IMR-90 (cell line): ENCODE data around the gene PAX3. TPM values are rescaled to one million over a fixed set of nuclear protein-coding genes. Genes with fewer than 3 reads are reported as not detected.

Experiments
- ATAC-seq: fragments of 200-7000 bp; cut with Tn5 transposase; 2 replicates; pipeline ENCODE4 v1.9.1; 2020; ENCODE audit warnings: low read depth, mild to moderate bottlenecking, moderate library complexity
- BruUV-seq: library from RNA; stranded (reverse); fragments of 400-500 nt; replicated peaks from 2 replicates; lab custom pipeline; 2021; lab: Mats Ljungman, UMichigan
- CTCF ChIA-PET: fragments of 300-600 bp; formaldehyde crosslinking; extraction: SDS; loops from one replicate; lab custom pipeline; 2021; ENCODE audit warnings: antibody characterized with exemption; lab: Yijun Ruan, JAX
- POLR2A ChIA-PET: fragments of 300-600 bp; sonication (Branson Sonifier 250); formaldehyde crosslinking; loops from one replicate; lab custom pipeline; 2022; ENCODE audit warnings: antibody characterized with exemption; ENCODE audit not compliant: unreplicated experiment; lab: Charles Lee
- DNase-seq: peaks from one replicate; pipeline ENCODE4 v3.0.0; 2013
- H2AFZ ChIP-seq: replicated peaks from 2 replicates; pipeline ENCODE3; 2013; ENCODE audit warnings: low read length, mild to moderate bottlenecking; ENCODE audit not compliant: poor library complexity
- H2AK5ac ChIP-seq: 2 replicates; pipeline ENCODE4 v1.6.1; 2013; ENCODE audit warnings: low read depth, low read length, inconsistent platforms
- H2AK9ac ChIP-seq: replicated peaks from 2 replicates; pipeline ENCODE3; 2013; ENCODE audit warnings: mild to moderate bottlenecking, low read depth, low read length, moderate library complexity; ENCODE audit not compliant: poor library complexity
- H2BK120ac ChIP-seq: 2 replicates; pipeline ENCODE4 v1.6.1; 2013; ENCODE audit warnings: low read depth, low read length, inconsistent platforms
- H2BK15ac ChIP-seq: 3 replicates; pipeline ENCODE4 v1.6.1; 2013; ENCODE audit warnings: low read depth, low read length, inconsistent platforms
- H2BK20ac ChIP-seq: 2 replicates; pipeline ENCODE4 v1.6.1; 2013; ENCODE audit warnings: low read depth, mild to moderate bottlenecking, inconsistent platforms, low read length, moderate library complexity
- H2BK5ac ChIP-seq: 2 replicates; pipeline ENCODE4 v1.6.1; 2013; ENCODE audit warnings: mild to moderate bottlenecking, low read depth, low read length, inconsistent platforms; ENCODE audit not compliant: poor library complexity, severe bottlenecking
- H3K14ac ChIP-seq: replicated peaks from 2 replicates; pipeline ENCODE4 v1.6.1; 2013; ENCODE audit warnings: low read depth, low read length, inconsistent platforms
- H3K18ac ChIP-seq: 2 replicates; pipeline ENCODE4 v1.6.1; 2013; ENCODE audit warnings: low read depth, low read length, control low read depth
- H3K23ac ChIP-seq: 2 replicates; pipeline ENCODE4 v1.6.1; 2013; ENCODE audit warnings: low read depth, low read length, inconsistent platforms
- H3K27ac ChIP-seq: 2 replicates; pipeline ENCODE4 v1.5.1; 2013; ENCODE audit warnings: mild to moderate bottlenecking, control low read depth, low read length; ENCODE audit not compliant: insufficient read depth
- H3K27me3 ChIP-seq: 2 replicates; pipeline ENCODE4 v1.6.1; 2013; ENCODE audit warnings: low read length; ENCODE audit not compliant: control insufficient read depth, insufficient read depth
- H3K36me3 ChIP-seq: 2 replicates; pipeline ENCODE4 v1.6.1; 2013; ENCODE audit warnings: low read length, mixed read lengths; ENCODE audit not compliant: control insufficient read depth, insufficient read depth
- H3K4ac ChIP-seq: 2 replicates; pipeline ENCODE4 v1.6.1; 2013; ENCODE audit warnings: low read depth, low read length, inconsistent platforms
- H3K4me1 ChIP-seq: 2 replicates; pipeline ENCODE4 v1.6.1; 2013; ENCODE audit warnings: low read length, mixed read lengths; ENCODE audit not compliant: control insufficient read depth, insufficient read depth
- H3K4me2 ChIP-seq: 2 replicates; pipeline ENCODE4 v1.6.1; 2013; ENCODE audit warnings: low read depth, mild to moderate bottlenecking, control low read depth, low read length, moderate library complexity
- H3K4me3 ChIP-seq: 2 replicates; pipeline ENCODE4 v1.5.1; 2013; ENCODE audit warnings: low read depth, mild to moderate bottlenecking, control low read depth, low read length, moderate library complexity; ENCODE audit not compliant: insufficient read depth
- H3K56ac ChIP-seq: 2 replicates; pipeline ENCODE4 v1.6.1; 2013; ENCODE audit warnings: low read length, inconsistent platforms; ENCODE audit not compliant: insufficient read depth; ENCODE audit errors: extremely low read depth
- H3K79me1 ChIP-seq, 2 experiments: 2 replicates each; pipeline ENCODE4 v1.6.1; 2013; ENCODE audit warnings: low read length in 2 of 2, inconsistent platforms in 1 of 2, low read depth in 1 of 2
- H3K9ac ChIP-seq: 2 replicates; pipeline ENCODE4 v1.6.1; 2013; ENCODE audit warnings: low read depth, low read length, control low read depth
- H3K9me1 ChIP-seq: 2 replicates; pipeline ENCODE4 v1.6.1; 2013; ENCODE audit warnings: low read length, inconsistent platforms; ENCODE audit not compliant: insufficient read depth
- H3K9me3 ChIP-seq: 2 replicates; pipeline ENCODE4 v1.6.1; 2013; ENCODE audit warnings: low read length; ENCODE audit not compliant: control insufficient read depth, insufficient read depth
- H4K20me1 ChIP-seq: 2 replicates; pipeline ENCODE4 v1.6.1; 2013; ENCODE audit warnings: low read length, inconsistent platforms; ENCODE audit not compliant: insufficient read depth
- H4K5ac ChIP-seq: 2 replicates; pipeline ENCODE4 v1.6.1; 2013; ENCODE audit warnings: mild to moderate bottlenecking, low read depth, low read length, control low read depth
- H4K8ac ChIP-seq, 2 experiments: 2 replicates each; pipeline ENCODE4 v1.6.1; 2013; ENCODE audit warnings: low read depth in 2 of 2, low read length in 2 of 2, control low read depth in 1 of 2, inconsistent platforms in 1 of 2
- H4K91ac ChIP-seq: 2 replicates; pipeline ENCODE4 v1.6.1; 2013; ENCODE audit warnings: low read depth, low read length, inconsistent platforms; ENCODE audit not compliant: insufficient read depth
- BHLHE40 ChIP-seq: fragments of 150-350 bp; IDR thresholded peaks from 2 replicates; pipeline ENCODE4 v1.6.1; 2016; ENCODE audit warnings: mild to moderate bottlenecking, low read depth, low read length
- CEBPB ChIP-seq: IDR thresholded peaks from 2 replicates; pipeline ENCODE4 v1.6.1; 2012; ENCODE audit warnings: low read depth, low read length, improper control_type of control experiment
- CHD1 ChIP-seq: IDR thresholded peaks from 2 replicates; pipeline ENCODE4 v1.6.1; 2012; ENCODE audit warnings: low read depth, low read length, improper control_type of control experiment
- CTCF ChIP-seq: conservative IDR thresholded peaks from 2 replicates; pipeline ENCODE4 v1.5.1; 2012; ENCODE audit warnings: mild to moderate bottlenecking, low read depth, low read length, improper control_type of control experiment
- FOS ChIP-seq: fragments of 150-350 bp; IDR thresholded peaks from 2 replicates; pipeline ENCODE4 v1.6.1; 2016; ENCODE audit warnings: low read depth, low read length
- MAFK ChIP-seq: IDR thresholded peaks from 2 replicates; pipeline ENCODE4 v1.6.1; 2012; ENCODE audit warnings: low read depth, low read length, improper control_type of control experiment
- MAZ ChIP-seq: IDR thresholded peaks from 2 replicates; pipeline ENCODE4 v1.6.1; 2012; ENCODE audit warnings: low read depth, mild to moderate bottlenecking, low read length, improper control_type of control experiment, moderate library complexity, borderline replicate concordance
- MXI1 ChIP-seq: IDR thresholded peaks from 2 replicates; pipeline ENCODE4 v1.6.1; 2012; ENCODE audit warnings: low read depth, mild to moderate bottlenecking, low read length, moderate library complexity, borderline replicate concordance
- NFE2L2 ChIP-seq: fragments of 150-350 bp; IDR thresholded peaks from 2 replicates; pipeline ENCODE4 v1.6.1; 2016; ENCODE audit warnings: low read depth, mild to moderate bottlenecking, low read length
- POLR2A ChIP-seq: IDR thresholded peaks from 2 replicates; pipeline ENCODE4 v1.6.1; 2012; ENCODE audit warnings: mild to moderate bottlenecking, low read depth, low read length
- RAD21 ChIP-seq: IDR thresholded peaks from 2 replicates; pipeline ENCODE4 v1.6.1; 2012; ENCODE audit warnings: low read length, improper control_type of control experiment
- RCOR1 ChIP-seq: IDR thresholded peaks from 2 replicates; pipeline ENCODE4 v1.6.1; 2012; ENCODE audit warnings: mild to moderate bottlenecking, low read length, improper control_type of control experiment; ENCODE audit not compliant: insufficient replicate concordance
- RFX5 ChIP-seq: IDR thresholded peaks from 2 replicates; pipeline ENCODE4 v1.8.0; 2012; ENCODE audit warnings: low read depth, mild to moderate bottlenecking, low read length, moderate library complexity
- SMC3 ChIP-seq: fragments of 150-350 bp; IDR thresholded peaks from 2 replicates; pipeline ENCODE4 v1.6.1; 2016; ENCODE audit warnings: low read depth, mild to moderate bottlenecking, antibody characterized with exemption, low read length, moderate library complexity
- WGBS, 2 experiments: methylation state at CpG; one replicate each; pipeline versions ENCODE4 v1.1.5 to v1.1.7; 2013; ENCODE audit warnings: missing lambda C conversion rate in 2 of 2; ENCODE audit not compliant: insufficient read length in 1 of 2; ENCODE audit errors: extremely low coverage in 2 of 2; 5-methylcytosine and 5-hydroxymethylcytosine counted together
- dilution Hi-C: fragments of 300-500 bp; cut with HindIII; formaldehyde crosslinking; loops from one replicate; pipeline ENCODE4 v1.14.3; 2018; ENCODE audit warnings: low sequenced_read_pairs; ENCODE audit not compliant: unreplicated experiment
- in situ Hi-C: fragments of 300-500 bp; cut with MboI; formaldehyde crosslinking; loops from 3 replicates; pipeline ENCODE4 v1.14.3; 2019; ENCODE audit warnings: low sequenced_read_pairs, inconsistent platforms, mixed read lengths
- intact Hi-C: fragments of 100-400 bp; cut with micrococcal nuclease; formaldehyde crosslinking; loops from 2 replicates; pipeline ENCODE4 v1.10.0; 2022
- polyA plus RNA-seq, 3 experiments: library from polyadenylated mRNA; depleted of rRNA; stranded (reverse); fragments of >200 nt; gene quantifications; 2 replicates each; pipeline ENCODE4 v1.2.3, GENCODE V29; 2012; ENCODE audit warnings: low replicate concordance in 1 of 3
- total RNA-seq: library from RNA; depleted of rRNA; stranded (reverse); fragments of >200 nt; gene quantifications from 2 replicates; pipeline ENCODE4 v1.2.3, GENCODE V29; 2012
- TF ChIP-seq, protein P1 (sequence below): fragments of 150-350 bp; IDR thresholded peaks from 2 replicates; pipeline ENCODE4 v1.6.1; 2016; ENCODE audit warnings: low read depth, mild to moderate bottlenecking, low read length, moderate library complexity, borderline replicate concordance
- TF ChIP-seq, protein P2 (sequence below): fragments of 150-350 bp; IDR thresholded peaks from 2 replicates; pipeline ENCODE4 v1.6.1; 2017; ENCODE audit warnings: mild to moderate bottlenecking, antibody characterized with exemption, low read length, low read depth

PAX3 gene
- total and polyA plus RNA-seq, 2 of the 4 experiments (the other 2 are of a cell fraction): not detected

- no peak for DNase-seq
- Histone ChIP-seq H3K36me3 (no peaks in the 10 kb centered on the region), H2BK5ac (no peak overlapping the region), H3K4me2 (no peak overlapping the region), H3K4me1 (no peaks in the 10 kb centered on the region), H3K9me1 (no peaks in the 10 kb centered on the region; the same call in 1 of the 2 replicates), H2AFZ (no peak overlapping the region), H3K14ac (no peak overlapping the region), H4K91ac (no peak overlapping the region), H3K9me3 (no peaks in the 10 kb centered on the region), H3K23ac (no peak overlapping the region), H3K27me3 (no peaks in the 10 kb centered on the region), H2AK5ac (no peak overlapping the region), H4K8ac (no peak overlapping the region), H2BK120ac (no peak overlapping the region), H2BK15ac (no peak overlapping the region), H4K5ac (no peak overlapping the region), H3K18ac (no peak overlapping the region), H3K27ac (no peak overlapping the region), H4K20me1 (no peaks in the 10 kb centered on the region), H3K9ac (no peak overlapping the region), H3K4ac (no peak overlapping the region), H3K4me3 (no peak overlapping the region), H3K56ac (no peak overlapping the region), H2BK20ac (no peak overlapping the region), H3K79me1 (no peaks in the 10 kb centered on the region), H2AK9ac (no peak overlapping the region)
- intact Hi-C loops (no loop called here), in situ Hi-C loops (no loop called here), dilution Hi-C loops (no loop called here)
- ATAC-seq: no peak
- ChIA-PET POLR2A (no interaction called here), CTCF (no interaction called here)
- no CpG with 5 or more reads among the region's 2 CpGs for WGBS, 2 experiments
- BruUV-seq: no TSS peak
- no peak for TF ChIP-seq CEBPB
- TF ChIP-seq CTCF: no peak
- TF ChIP-seq RFX5: no peak
- TF ChIP-seq, protein P1, sequence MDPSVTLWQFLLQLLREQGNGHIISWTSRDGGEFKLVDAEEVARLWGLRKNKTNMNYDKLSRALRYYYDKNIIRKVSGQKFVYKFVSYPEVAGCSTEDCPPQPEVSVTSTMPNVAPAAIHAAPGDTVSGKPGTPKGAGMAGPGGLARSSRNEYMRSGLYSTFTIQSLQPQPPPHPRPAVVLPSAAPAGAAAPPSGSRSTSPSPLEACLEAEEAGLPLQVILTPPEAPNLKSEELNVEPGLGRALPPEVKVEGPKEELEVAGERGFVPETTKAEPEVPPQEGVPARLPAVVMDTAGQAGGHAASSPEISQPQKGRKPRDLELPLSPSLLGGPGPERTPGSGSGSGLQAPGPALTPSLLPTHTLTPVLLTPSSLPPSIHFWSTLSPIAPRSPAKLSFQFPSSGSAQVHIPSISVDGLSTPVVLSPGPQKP: no peak
- no peak for TF ChIP-seq MAZ
- no peak for TF ChIP-seq CHD1
- no peak for TF ChIP-seq MXI1
- no peak for TF ChIP-seq RAD21
- TF ChIP-seq POLR2A: no peak
- TF ChIP-seq NFE2L2: no peak
- TF ChIP-seq BHLHE40: no peak
- TF ChIP-seq SMC3: no peak
- no peak for TF ChIP-seq FOS
- TF ChIP-seq, protein P2, sequence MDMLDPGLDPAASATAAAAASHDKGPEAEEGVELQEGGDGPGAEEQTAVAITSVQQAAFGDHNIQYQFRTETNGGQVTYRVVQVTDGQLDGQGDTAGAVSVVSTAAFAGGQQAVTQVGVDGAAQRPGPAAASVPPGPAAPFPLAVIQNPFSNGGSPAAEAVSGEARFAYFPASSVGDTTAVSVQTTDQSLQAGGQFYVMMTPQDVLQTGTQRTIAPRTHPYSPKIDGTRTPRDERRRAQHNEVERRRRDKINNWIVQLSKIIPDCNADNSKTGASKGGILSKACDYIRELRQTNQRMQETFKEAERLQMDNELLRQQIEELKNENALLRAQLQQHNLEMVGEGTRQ: no peak
- TF ChIP-seq MAFK: no peak
- no peak for TF ChIP-seq RCOR1
Measured at GRCh38 chr2:222261504-222261903, 37.3 kb downstream of the PAX3 start.
